Measurements from ENCODE around the gene RPS25. TPM values are rescaled to one million over a fixed set of nuclear protein-coding genes. Genes with fewer than 3 reads are reported as not detected.
"Not testable (repeated sequence)": the region's sequence is repeated elsewhere in the genome, so short reads cannot be mapped to it uniquely, and the experiment has no call there.

The RPS25 gene
- total RNA-seq, 1 donor: 1,259 TPM

DNA sequence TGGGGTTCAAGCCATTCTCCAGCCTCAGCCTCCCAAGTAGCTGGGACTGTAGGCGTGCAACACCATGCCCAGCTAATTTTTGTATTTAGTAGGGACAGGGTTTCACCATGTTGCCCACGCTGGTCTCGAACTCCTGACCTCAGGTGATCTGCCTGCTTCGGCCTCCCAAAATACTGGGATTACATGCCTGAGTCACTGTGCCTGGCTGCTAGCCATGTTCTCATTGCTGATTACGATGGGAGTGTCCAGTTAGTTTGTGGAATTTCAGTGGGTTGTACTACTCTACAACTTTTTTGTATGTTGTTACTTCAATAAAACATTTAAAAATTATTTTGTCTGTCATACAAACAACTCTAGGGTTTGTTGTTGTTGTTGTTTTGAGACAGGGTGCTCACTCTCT, 44.6 kb upstream of the RPS25 start:
- H4K20me1 ChIP-seq (ENCODE audit: insufficient read depth, low read length): no peaks in the 10 kb centered on the region
- H3K9me3 ChIP-seq (ENCODE audit: low read depth, low read length): no peaks in the 10 kb centered on the region
- H3K79me2 ChIP-seq (ENCODE audit: insufficient read depth, low read length): peaks cover 28% of the 10 kb centered on the region
- TF ChIP-seq, protein P1, sequence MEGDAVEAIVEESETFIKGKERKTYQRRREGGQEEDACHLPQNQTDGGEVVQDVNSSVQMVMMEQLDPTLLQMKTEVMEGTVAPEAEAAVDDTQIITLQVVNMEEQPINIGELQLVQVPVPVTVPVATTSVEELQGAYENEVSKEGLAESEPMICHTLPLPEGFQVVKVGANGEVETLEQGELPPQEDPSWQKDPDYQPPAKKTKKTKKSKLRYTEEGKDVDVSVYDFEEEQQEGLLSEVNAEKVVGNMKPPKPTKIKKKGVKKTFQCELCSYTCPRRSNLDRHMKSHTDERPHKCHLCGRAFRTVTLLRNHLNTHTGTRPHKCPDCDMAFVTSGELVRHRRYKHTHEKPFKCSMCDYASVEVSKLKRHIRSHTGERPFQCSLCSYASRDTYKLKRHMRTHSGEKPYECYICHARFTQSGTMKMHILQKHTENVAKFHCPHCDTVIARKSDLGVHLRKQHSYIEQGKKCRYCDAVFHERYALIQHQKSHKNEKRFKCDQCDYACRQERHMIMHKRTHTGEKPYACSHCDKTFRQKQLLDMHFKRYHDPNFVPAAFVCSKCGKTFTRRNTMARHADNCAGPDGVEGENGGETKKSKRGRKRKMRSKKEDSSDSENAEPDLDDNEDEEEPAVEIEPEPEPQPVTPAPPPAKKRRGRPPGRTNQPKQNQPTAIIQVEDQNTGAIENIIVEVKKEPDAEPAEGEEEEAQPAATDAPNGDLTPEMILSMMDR (IDR thresholded peaks at IDR 0.05; ENCODE audit: extremely low read depth, low read depth, low read length): no peak
- no peak overlapping the region for H3K4me2 ChIP-seq (ENCODE audit: insufficient read depth, low read length)
- H2AFZ ChIP-seq (ENCODE audit: low read length): no peak overlapping the region
- no peak overlapping the region for H3K27ac ChIP-seq (ENCODE audit: low read depth, low read length)
- H3K27me3 ChIP-seq (ENCODE audit: insufficient read depth, low read length): no peaks in the 10 kb centered on the region
- no peaks in the 10 kb centered on the region for H3K36me3 ChIP-seq (ENCODE audit: insufficient read depth, low read length)
- DNase-seq (ENCODE audit: insufficient read length, low spot score, missing footprints): peak; percentile 68
- peaks cover 13% of the 10 kb centered on the region for H3K4me1 ChIP-seq (ENCODE audit: insufficient read depth, low read length)
- H3K4me3 ChIP-seq (ENCODE audit: insufficient read depth, low read length): no peak overlapping the region

DNA sequence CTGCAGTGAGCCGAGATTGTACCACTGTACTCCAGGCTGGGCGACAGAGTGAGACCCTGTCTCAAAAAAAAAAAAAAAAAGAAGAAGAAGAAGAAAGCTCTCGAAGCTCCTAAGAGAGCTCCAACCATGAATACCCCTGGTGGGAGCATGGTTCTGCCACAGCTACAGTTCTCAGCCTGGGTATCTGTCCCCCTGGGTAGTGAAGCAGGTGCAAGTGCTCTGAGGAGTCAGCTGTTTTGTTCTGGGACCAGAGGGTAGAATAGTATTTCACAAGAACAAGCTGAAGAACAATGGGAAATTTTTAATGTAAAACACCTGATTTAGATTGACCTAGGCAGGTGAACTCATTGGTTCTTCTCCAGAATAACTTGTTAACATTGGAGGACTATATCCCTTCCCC, 43.1 kb upstream of the RPS25 start:
- TF ChIP-seq, protein P1 (IDR thresholded peaks at IDR 0.05; ENCODE audit: extremely low read depth, low read depth, low read length): no peak

DNA sequence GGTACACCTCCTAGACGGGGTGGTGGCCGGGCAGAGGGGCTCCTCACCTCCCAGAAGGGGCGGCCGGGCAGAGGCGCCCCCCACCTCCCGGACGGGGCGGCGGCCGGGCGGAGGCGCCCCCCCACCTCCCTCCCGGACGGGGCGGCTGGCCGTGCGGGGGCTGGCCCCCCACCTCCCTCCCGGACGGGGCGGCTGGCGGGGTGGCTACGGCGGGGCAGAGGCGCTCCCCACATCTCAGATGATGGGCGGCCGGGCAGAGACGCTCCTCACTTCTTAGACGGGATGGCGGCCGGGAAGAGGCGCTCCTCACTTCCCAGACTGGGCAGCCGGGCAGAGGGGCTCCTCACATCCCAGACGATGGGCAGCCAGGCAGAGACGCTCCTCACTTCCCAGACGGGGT, 41.0 kb upstream of the RPS25 start:
- Histone ChIP-seq H3K4me1 (ENCODE audit: insufficient read depth, low read length) (peaks cover 26% of the 10 kb centered on the region), H4K20me1 (ENCODE audit: insufficient read depth, low read length) (peaks cover 11% of the 10 kb centered on the region), H3K36me3 (ENCODE audit: insufficient read depth, low read length) (peaks cover 13% of the 10 kb centered on the region), H3K79me2 (ENCODE audit: insufficient read depth, low read length) (peaks cover 34% of the 10 kb centered on the region)
- H3K4me3 ChIP-seq (ENCODE audit: insufficient read depth, low read length); H3K27ac ChIP-seq (ENCODE audit: low read depth, low read length); H2AFZ ChIP-seq (ENCODE audit: low read length); H3K27me3 ChIP-seq (ENCODE audit: insufficient read depth, low read length); DNase-seq (ENCODE audit: insufficient read length, low spot score, missing footprints); H3K9me3 ChIP-seq (ENCODE audit: low read depth, low read length); H3K4me2 ChIP-seq (ENCODE audit: insufficient read depth, low read length): not testable (repeated sequence)

More for the DNA sequence above, 43.1 kb upstream of the RPS25 start:
- no peaks in the 10 kb centered on the region for H3K36me3 ChIP-seq (ENCODE audit: insufficient read depth, low read length)
- peak; percentile 26 for DNase-seq (ENCODE audit: insufficient read length, low spot score, missing footprints)
- H3K79me2 ChIP-seq (ENCODE audit: insufficient read depth, low read length): peaks cover 27% of the 10 kb centered on the region
- H3K9me3 ChIP-seq (ENCODE audit: low read depth, low read length): no peaks in the 10 kb centered on the region
- no peak overlapping the region for H2AFZ ChIP-seq (ENCODE audit: low read length)
- no peak overlapping the region for H3K4me3 ChIP-seq (ENCODE audit: insufficient read depth, low read length)
- H4K20me1 ChIP-seq (ENCODE audit: insufficient read depth, low read length): peaks cover 1% of the 10 kb centered on the region
- H3K4me1 ChIP-seq (ENCODE audit: insufficient read depth, low read length): peaks cover 16% of the 10 kb centered on the region
- H3K4me2 ChIP-seq (ENCODE audit: insufficient read depth, low read length): no peak overlapping the region
- no peaks in the 10 kb centered on the region for H3K27me3 ChIP-seq (ENCODE audit: insufficient read depth, low read length)
- H3K27ac ChIP-seq (ENCODE audit: low read depth, low read length): no peak overlapping the region

DNA sequence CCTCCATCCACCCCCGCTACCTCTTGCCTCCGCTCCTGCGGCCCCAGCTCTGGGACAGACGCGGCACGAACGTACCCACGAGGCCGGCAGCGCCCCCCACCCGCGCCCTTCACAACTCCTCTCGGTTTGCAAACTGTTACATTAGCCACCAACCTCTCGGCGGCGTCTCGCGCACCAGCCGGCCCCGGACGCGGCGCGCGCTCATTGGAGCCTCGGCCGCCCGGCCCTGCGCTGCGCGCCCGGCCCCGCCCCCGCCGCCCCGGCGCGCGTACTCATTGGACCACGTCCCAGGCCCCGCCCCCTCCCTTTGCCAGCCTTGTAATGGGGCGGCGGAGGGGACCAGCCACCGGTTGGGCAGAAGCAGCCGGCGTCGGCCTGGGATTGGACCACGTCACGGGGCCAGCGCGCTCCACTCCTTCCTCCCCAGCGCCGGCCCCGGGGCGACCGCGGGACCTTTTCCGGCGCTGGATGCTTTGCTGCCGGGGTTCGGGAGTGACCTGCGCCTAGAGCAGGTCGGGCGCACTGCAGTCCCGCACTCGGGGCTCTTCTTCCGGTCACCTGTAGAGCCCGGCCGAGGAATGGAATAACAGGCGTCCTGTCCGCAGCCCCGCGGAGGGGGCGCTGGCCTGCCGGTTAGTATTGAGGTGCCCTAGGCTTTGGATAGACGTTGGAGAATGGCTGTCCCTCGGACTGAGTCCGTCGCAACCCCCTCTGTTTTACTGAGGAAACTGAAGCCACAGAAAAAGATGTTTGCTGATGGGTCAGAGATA, 39.0 kb upstream of the RPS25 start, which contains the start of gene HYOU1:
HYOU1 (minus strand) TSS at position 206 of the 770 bp plus-strand sequence. CDS start 1,045 bp downstream, outside the sequence.
- Histone ChIP-seq H3K4me3 (ENCODE audit: insufficient read depth, low read length) (peak within 1 kb of the TSS; percentile 94), H3K4me1 (ENCODE audit: insufficient read depth, low read length) (peaks cover 18% of the 10 kb centered on the region), H3K36me3 (ENCODE audit: insufficient read depth, low read length) (peaks cover 32% of the 10 kb centered on the region), H3K9me3 (ENCODE audit: low read depth, low read length) (no peaks in the 10 kb centered on the region), H4K20me1 (ENCODE audit: insufficient read depth, low read length) (peaks cover 15% of the 10 kb centered on the region), H3K27me3 (ENCODE audit: insufficient read depth, low read length) (no peaks in the 10 kb centered on the region), H2AFZ (ENCODE audit: low read length) (peak within 1 kb of the TSS; percentile 93), H3K4me2 (ENCODE audit: insufficient read depth, low read length) (peak within 1 kb of the TSS; percentile 97), H3K79me2 (ENCODE audit: insufficient read depth, low read length) (peaks cover 31% of the 10 kb centered on the region), H3K27ac (ENCODE audit: low read depth, low read length) (peak within 1 kb of the TSS; percentile 82)
- TF ChIP-seq, protein P1 (IDR thresholded peaks at IDR 0.05; ENCODE audit: extremely low read depth, low read depth, low read length): no peak
- DNase-seq (ENCODE audit: insufficient read length, low spot score, missing footprints): peak; percentile 100
